ENCODE results near the gene MBNL1.
A peak's percentile ranks its signal among the peaks of the same experiment; 100 is the strongest.

The MBNL1 gene

GRCh38 chr3:152256851-152257562 is 11.7 kb upstream of the MBNL1 start:
- no peak overlapping the region for H3K4me3 ChIP-seq (ENCODE audit: control insufficient read depth, low read depth, low read length)
- no peak for TF ChIP-seq CTCF (conservative IDR thresholded peaks at IDR 0.05; ENCODE audit: control insufficient read depth, insufficient read depth, low read depth, low read length)
- DNase-seq (ENCODE audit: low read depth), result peak; percentile 22

GRCh38 chr3:152257563-152258035 is 11.1 kb upstream of the MBNL1 start:
- no peak for TF ChIP-seq CTCF (conservative IDR thresholded peaks at IDR 0.05; ENCODE audit: control insufficient read depth, insufficient read depth, low read depth, low read length)
- H3K4me3 ChIP-seq (ENCODE audit: control insufficient read depth, low read depth, low read length), result no peak overlapping the region
- DNase-seq (ENCODE audit: low read depth), result no peak

GRCh38 chr3:152258448-152259393 is 10.0 kb upstream of the MBNL1 start:
- no peak overlapping the region for H3K4me3 ChIP-seq (ENCODE audit: control insufficient read depth, low read depth, low read length)
- peak; percentile 99 for DNase-seq (ENCODE audit: low read depth)
- TF ChIP-seq CTCF (conservative IDR thresholded peaks at IDR 0.05; ENCODE audit: control insufficient read depth, insufficient read depth, low read depth, low read length), result no peak

- no peak for DNase-seq (ENCODE audit: low read depth)
- no peak overlapping the region for H3K4me3 ChIP-seq (ENCODE audit: control insufficient read depth, low read depth, low read length)
- TF ChIP-seq CTCF (conservative IDR thresholded peaks at IDR 0.05; ENCODE audit: control insufficient read depth, insufficient read depth, low read depth, low read length), result no peak
Measured at GRCh38 chr3:152259468-152259867, 9.3 kb upstream of the MBNL1 start.

- TF ChIP-seq CTCF (conservative IDR thresholded peaks at IDR 0.05; ENCODE audit: control insufficient read depth, insufficient read depth, low read depth, low read length), result no peak
- DNase-seq (ENCODE audit: low read depth), result no peak
- no peak overlapping the region for H3K4me3 ChIP-seq (ENCODE audit: control insufficient read depth, low read depth, low read length)
Measured at GRCh38 chr3:152260026-152260425, 8.7 kb upstream of the MBNL1 start.

- TF ChIP-seq CTCF (conservative IDR thresholded peaks at IDR 0.05; ENCODE audit: control insufficient read depth, insufficient read depth, low read depth, low read length), result no peak
- no peak overlapping the region for H3K4me3 ChIP-seq (ENCODE audit: control insufficient read depth, low read depth, low read length)
- no peak for DNase-seq (ENCODE audit: low read depth)
Measured at GRCh38 chr3:152260529-152260928, 8.2 kb upstream of the MBNL1 start.
